Subcutaneous adipose tissue (tissue), 4 donors: ENCODE results near the gene NR2C1. TPM values are rescaled to one million over a fixed set of nuclear protein-coding genes. Genes with fewer than 3 reads are reported as not detected.

Experiments
- CTCF ChIP-seq: fragments of 450-650 bp; IDR thresholded peaks from one replicate; pipeline ENCODE4 v1.5.1; 2016; ENCODE audit warnings: low read depth, mild to moderate bottlenecking, control low read depth, antibody characterized with exemption, moderate library complexity
- total RNA-seq, 4 donors: library from RNA; depleted of rRNA; stranded (reverse); fragments of >200 nt; gene quantifications; one replicate each; pipeline ENCODE4 v1.1.0, GENCODE V29; 2016

NR2C1 gene
- total RNA-seq, 4 donors from 2014 or later: 46.4 to 101 (median 69.5) TPM

- TF ChIP-seq CTCF: no peak
Observed at GRCh38 chr12:94988471-94988870, 84.9 kb downstream of the NR2C1 start.

GRCh38 chr12:94987801-94988200, 85.6 kb downstream of the NR2C1 start:
- TF ChIP-seq CTCF: no peak

GRCh38 chr12:94987076-94987669, 86.2 kb downstream of the NR2C1 start:
- no peak for TF ChIP-seq CTCF

- TF ChIP-seq CTCF: no peak
Observed at GRCh38 chr12:94983321-94983720, 90.1 kb downstream of the NR2C1 start.

- no peak for TF ChIP-seq CTCF
Observed at GRCh38 chr12:94982456-94982855, 91.0 kb downstream of the NR2C1 start.

GRCh38 chr12:94980577-94980976, 92.8 kb downstream of the NR2C1 start:
- no peak for TF ChIP-seq CTCF

- no peak for TF ChIP-seq CTCF
Observed at GRCh38 chr12:94979941-94980340, 93.5 kb downstream of the NR2C1 start.
